ENCODE data around the gene MPO.

MPO gene

DNA sequence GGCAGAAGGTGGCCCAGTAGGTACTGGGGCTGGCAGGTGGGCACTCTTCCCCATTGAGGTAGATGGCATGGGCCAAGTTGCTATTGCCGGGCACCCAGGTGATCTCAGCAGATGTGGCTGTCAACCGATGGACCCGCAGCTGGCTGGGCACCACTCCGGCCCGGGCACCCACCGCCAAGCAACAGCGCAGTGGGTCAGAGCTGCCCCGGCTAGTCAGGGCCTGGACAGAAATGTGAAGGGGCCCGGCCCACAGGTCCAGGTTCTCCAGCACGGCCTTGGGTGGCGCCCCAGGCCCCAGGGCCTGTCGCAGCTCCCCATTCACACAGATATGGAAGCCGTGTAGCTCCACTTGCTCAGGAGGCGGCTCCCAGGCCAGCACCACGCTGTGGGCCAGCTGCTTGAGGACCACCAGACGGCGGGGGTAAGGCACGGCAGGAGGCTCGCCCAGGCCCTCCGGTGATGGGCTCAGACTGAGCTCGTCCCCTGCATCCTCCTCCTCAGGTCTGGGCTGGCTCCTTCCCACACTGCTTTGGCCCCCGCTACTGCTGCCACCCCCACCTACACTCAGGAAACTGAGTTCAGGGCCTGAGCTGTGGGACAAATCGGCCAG is 31.4 kb upstream of the MPO start:
- no peak for ATAC-seq
- TF ChIP-seq PATZ1 (CRISPR knock-in tag; IDR thresholded peaks at IDR 0.05; ENCODE audit: borderline replicate concordance): no peak
- TF ChIP-seq GLIS3 (CRISPR knock-in tag; IDR thresholded peaks at IDR 0.05): no peak
- TF ChIP-seq CSDC2 (CRISPR knock-in tag; IDR thresholded peaks at IDR 0.05): no peak
- TF ChIP-seq BACH2 (CRISPR knock-in tag; IDR thresholded peaks at IDR 0.05; ENCODE audit: borderline replicate concordance): no peak
- TF ChIP-seq, protein P1, sequence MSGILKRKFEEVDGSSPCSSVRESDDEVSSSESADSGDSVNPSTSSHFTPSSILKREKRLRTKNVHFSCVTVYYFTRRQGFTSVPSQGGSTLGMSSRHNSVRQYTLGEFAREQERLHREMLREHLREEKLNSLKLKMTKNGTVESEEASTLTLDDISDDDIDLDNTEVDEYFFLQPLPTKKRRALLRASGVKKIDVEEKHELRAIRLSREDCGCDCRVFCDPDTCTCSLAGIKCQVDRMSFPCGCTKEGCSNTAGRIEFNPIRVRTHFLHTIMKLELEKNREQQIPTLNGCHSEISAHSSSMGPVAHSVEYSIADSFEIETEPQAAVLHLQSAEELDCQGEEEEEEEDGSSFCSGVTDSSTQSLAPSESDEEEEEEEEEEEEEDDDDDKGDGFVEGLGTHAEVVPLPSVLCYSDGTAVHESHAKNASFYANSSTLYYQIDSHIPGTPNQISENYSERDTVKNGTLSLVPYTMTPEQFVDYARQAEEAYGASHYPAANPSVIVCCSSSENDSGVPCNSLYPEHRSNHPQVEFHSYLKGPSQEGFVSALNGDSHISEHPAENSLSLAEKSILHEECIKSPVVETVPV (CRISPR knock-in tag; IDR thresholded peaks at IDR 0.05): no peak
- TF ChIP-seq ZFP30 (CRISPR knock-in tag; IDR thresholded peaks at IDR 0.05): no peak
- TF ChIP-seq ISL1 (CRISPR knock-in tag; IDR thresholded peaks at IDR 0.05): no peak
- no peak for TF ChIP-seq POU6F1 (CRISPR knock-in tag; IDR thresholded peaks at IDR 0.05; ENCODE audit: borderline replicate concordance, low read depth)
- TF ChIP-seq ZNF8 (CRISPR knock-in tag; IDR thresholded peaks at IDR 0.05): no peak
- no peak for TF ChIP-seq ZC3H10 (CRISPR knock-in tag; IDR thresholded peaks at IDR 0.05)
- TF ChIP-seq ZNF565 (CRISPR knock-in tag; conservative IDR thresholded peaks at IDR 0.05; ENCODE audit: low read depth): no peak
- TF ChIP-seq SNAI2 (CRISPR knock-in tag; IDR thresholded peaks at IDR 0.05): no peak
- TF ChIP-seq ARNTL (CRISPR knock-in tag; IDR thresholded peaks at IDR 0.05; ENCODE audit: borderline replicate concordance, low read depth): no peak
- TF ChIP-seq ZNF70 (CRISPR knock-in tag; IDR thresholded peaks at IDR 0.05): no peak
- TF ChIP-seq OSR1 (CRISPR knock-in tag; IDR thresholded peaks at IDR 0.05): no peak
- TF ChIP-seq, protein P2, sequence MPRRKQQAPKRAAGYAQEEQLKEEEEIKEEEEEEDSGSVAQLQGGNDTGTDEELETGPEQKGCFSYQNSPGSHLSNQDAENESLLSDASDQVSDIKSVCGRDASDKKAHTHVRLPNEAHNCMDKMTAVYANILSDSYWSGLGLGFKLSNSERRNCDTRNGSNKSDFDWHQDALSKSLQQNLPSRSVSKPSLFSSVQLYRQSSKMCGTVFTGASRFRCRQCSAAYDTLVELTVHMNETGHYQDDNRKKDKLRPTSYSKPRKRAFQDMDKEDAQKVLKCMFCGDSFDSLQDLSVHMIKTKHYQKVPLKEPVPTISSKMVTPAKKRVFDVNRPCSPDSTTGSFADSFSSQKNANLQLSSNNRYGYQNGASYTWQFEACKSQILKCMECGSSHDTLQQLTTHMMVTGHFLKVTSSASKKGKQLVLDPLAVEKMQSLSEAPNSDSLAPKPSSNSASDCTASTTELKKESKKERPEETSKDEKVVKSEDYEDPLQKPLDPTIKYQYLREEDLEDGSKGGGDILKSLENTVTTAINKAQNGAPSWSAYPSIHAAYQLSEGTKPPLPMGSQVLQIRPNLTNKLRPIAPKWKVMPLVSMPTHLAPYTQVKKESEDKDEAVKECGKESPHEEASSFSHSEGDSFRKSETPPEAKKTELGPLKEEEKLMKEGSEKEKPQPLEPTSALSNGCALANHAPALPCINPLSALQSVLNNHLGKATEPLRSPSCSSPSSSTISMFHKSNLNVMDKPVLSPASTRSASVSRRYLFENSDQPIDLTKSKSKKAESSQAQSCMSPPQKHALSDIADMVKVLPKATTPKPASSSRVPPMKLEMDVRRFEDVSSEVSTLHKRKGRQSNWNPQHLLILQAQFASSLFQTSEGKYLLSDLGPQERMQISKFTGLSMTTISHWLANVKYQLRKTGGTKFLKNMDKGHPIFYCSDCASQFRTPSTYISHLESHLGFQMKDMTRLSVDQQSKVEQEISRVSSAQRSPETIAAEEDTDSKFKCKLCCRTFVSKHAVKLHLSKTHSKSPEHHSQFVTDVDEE (CRISPR knock-in tag; IDR thresholded peaks at IDR 0.05): no peak
- no peak for TF ChIP-seq ZFP3 (CRISPR knock-in tag; IDR thresholded peaks at IDR 0.05)
- TF ChIP-seq CREB5 (CRISPR knock-in tag; IDR thresholded peaks at IDR 0.05; ENCODE audit: low read depth): no peak
- TF ChIP-seq RARB (CRISPR knock-in tag; IDR thresholded peaks at IDR 0.05): no peak

DNA sequence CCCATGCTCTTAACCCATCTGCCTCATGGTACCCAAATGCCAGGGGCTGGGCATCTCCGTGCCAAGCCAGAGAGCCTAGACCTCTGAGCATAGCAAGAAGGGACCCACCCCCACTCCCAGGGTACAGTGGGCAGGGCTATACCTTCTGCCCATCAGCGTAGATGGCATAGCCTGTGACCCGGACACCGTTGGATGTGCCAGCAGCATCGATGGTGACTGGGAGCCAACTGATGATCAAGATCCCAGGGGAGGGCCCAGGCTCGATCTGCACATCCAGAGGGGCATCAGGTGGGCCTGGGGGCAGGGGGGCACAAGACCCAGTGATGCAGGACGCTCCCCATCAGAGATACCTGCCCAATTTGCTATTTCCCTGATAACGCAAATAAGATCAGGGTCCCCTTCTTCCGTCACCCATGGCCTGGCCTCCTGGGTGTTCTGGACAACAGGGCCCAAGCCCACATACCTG is 30.7 kb upstream of the MPO start:
- ATAC-seq: no peak

More for the DNA sequence above, 30.7 kb upstream of the MPO start:
- TF ChIP-seq ZFP3 (CRISPR knock-in tag; IDR thresholded peaks at IDR 0.05) (no peak), ARNTL (CRISPR knock-in tag; IDR thresholded peaks at IDR 0.05; ENCODE audit: borderline replicate concordance, low read depth) (no peak), TCF4 (CRISPR knock-in tag; IDR thresholded peaks at IDR 0.05; ENCODE audit: borderline replicate concordance) (no peak), PATZ1 (CRISPR knock-in tag; IDR thresholded peaks at IDR 0.05; ENCODE audit: borderline replicate concordance) (no peak), TOX (CRISPR knock-in tag; IDR thresholded peaks at IDR 0.05; ENCODE audit: borderline replicate concordance) (no peak), OSR1 (CRISPR knock-in tag; IDR thresholded peaks at IDR 0.05) (no peak), SNAI2 (CRISPR knock-in tag; IDR thresholded peaks at IDR 0.05) (no peak), BACH2 (CRISPR knock-in tag; IDR thresholded peaks at IDR 0.05; ENCODE audit: borderline replicate concordance) (no peak), CREB5 (CRISPR knock-in tag; IDR thresholded peaks at IDR 0.05; ENCODE audit: low read depth) (no peak), ESRRG (CRISPR knock-in tag; IDR thresholded peaks at IDR 0.05) (no peak), RARB (CRISPR knock-in tag; IDR thresholded peaks at IDR 0.05) (no peak), POU6F1 (CRISPR knock-in tag; IDR thresholded peaks at IDR 0.05; ENCODE audit: borderline replicate concordance, low read depth) (no peak), ZNF70 (CRISPR knock-in tag; IDR thresholded peaks at IDR 0.05) (no peak)

Data from SK-N-SH treated with all-trans-retinoic acid at 6 μM for 48 hours (cell line).